Stomach (tissue), 4 donors: ENCODE results near the gene WNT9A.

ENCODE experiments used
- CTCF ChIP-seq, 7 experiments: fragments of 450-650 bp in 4 of 7; fragments of 200-600 bp in 3 of 7; sonication (generic) in 3 of 7; IDR thresholded peaks; one replicate each; pipeline ENCODE4 v1.5.1; 2016 to 2019; ENCODE audit warnings: antibody characterized with exemption in 7 of 7, control low read depth in 2 of 7, mild to moderate bottlenecking in 1 of 7
- EP300 ChIP-seq: sonication (generic); formaldehyde crosslinking; IDR thresholded peaks from one replicate; pipeline ENCODE4 v1.6.1; 2017; ENCODE audit warnings: antibody characterized with exemption
- POLR2A ChIP-seq, 4 donors: fragments of 450-650 bp; IDR thresholded peaks; one replicate each; pipeline ENCODE4 v1.6.1; 2016; ENCODE audit warnings: antibody characterized with exemption in 4 of 4, control low read depth in 2 of 4, mild to moderate bottlenecking in 1 of 4, moderate library complexity in 1 of 4

GRCh38 chr1:227903614-227904501 is 43.9 kb downstream of the WNT9A start:
- TF ChIP-seq CTCF (IDR thresholded peaks at IDR 0.05) (no peak), EP300 (no peak), POLR2A (IDR thresholded peaks at IDR 0.05) (no peak)
